ENCODE results near the gene GRIA3. TPM values are rescaled to one million over a fixed set of nuclear protein-coding genes. Genes with fewer than 3 reads are reported as not detected.

GRIA3 gene
- total RNA-seq, 1 donor from 2014 or later = 4.4 TPM

- Histone ChIP-seq H3K9me3 (no peaks in the 10 kb centered on the region), H3K4me1 (no peaks in the 10 kb centered on the region), H3K27ac (no peak overlapping the region), H3K27me3 (no peaks in the 10 kb centered on the region), H3K36me3 (no peaks in the 10 kb centered on the region), H3K4me3 (no peak overlapping the region)
- no peak for TF ChIP-seq CTCF (IDR thresholded peaks at IDR 0.05)
- no peak for TF ChIP-seq POLR2AphosphoS5 (IDR thresholded peaks at IDR 0.05; ENCODE audit: insufficient read depth in 1 of 2, low read depth in 1 of 2)
- TF ChIP-seq POLR2A (IDR thresholded peaks at IDR 0.05) = no peak
- DNase-seq (ENCODE audit: extremely low spot score in 2 of 2) = no peak
- intact Hi-C loops (cut with DNase I) = no loop called here
Measured at GRCh38 chrX:123339221-123339905, 155.3 kb downstream of the GRIA3 start.

GRCh38 chrX:123340696-123341095 is 156.6 kb downstream of the GRIA3 start:
- no peak overlapping the region for H3K4me3 ChIP-seq
- no peak for DNase-seq (ENCODE audit: extremely low spot score in 2 of 2)
- intact Hi-C loops (cut with DNase I) = no loop called here
- H3K4me1 ChIP-seq = no peaks in the 10 kb centered on the region
- TF ChIP-seq POLR2A (IDR thresholded peaks at IDR 0.05) = no peak
- no peak for TF ChIP-seq POLR2AphosphoS5 (IDR thresholded peaks at IDR 0.05; ENCODE audit: insufficient read depth in 1 of 2, low read depth in 1 of 2)
- no peak for TF ChIP-seq CTCF (IDR thresholded peaks at IDR 0.05)
- H3K27ac ChIP-seq = no peak overlapping the region
- no peaks in the 10 kb centered on the region for H3K36me3 ChIP-seq
- H3K9me3 ChIP-seq = no peaks in the 10 kb centered on the region
- no peaks in the 10 kb centered on the region for H3K27me3 ChIP-seq

- Histone ChIP-seq H3K36me3 (no peaks in the 10 kb centered on the region), H3K27ac (no peak overlapping the region), H3K9me3 (no peaks in the 10 kb centered on the region), H3K4me3 (no peak overlapping the region), H3K27me3 (no peaks in the 10 kb centered on the region), H3K4me1 (no peaks in the 10 kb centered on the region)
- TF ChIP-seq POLR2AphosphoS5 (IDR thresholded peaks at IDR 0.05; ENCODE audit: insufficient read depth in 1 of 2, low read depth in 1 of 2) = no peak
- TF ChIP-seq POLR2A (IDR thresholded peaks at IDR 0.05) = no peak
- TF ChIP-seq CTCF (IDR thresholded peaks at IDR 0.05) = no peak
- intact Hi-C loops (cut with DNase I) = no loop called here
- no peak for DNase-seq (ENCODE audit: extremely low spot score in 2 of 2)
Measured at GRCh38 chrX:123348468-123348867, 164.4 kb downstream of the GRIA3 start.

GRCh38 chrX:123350226-123350625 is 166.1 kb downstream of the GRIA3 start:
- Histone ChIP-seq H3K27ac (no peak overlapping the region), H3K4me3 (no peak overlapping the region), H3K9me3 (no peaks in the 10 kb centered on the region), H3K4me1 (no peaks in the 10 kb centered on the region), H3K27me3 (no peaks in the 10 kb centered on the region), H3K36me3 (no peaks in the 10 kb centered on the region)
- intact Hi-C loops (cut with DNase I) = no loop called here
- TF ChIP-seq POLR2A (IDR thresholded peaks at IDR 0.05) (no peak), POLR2AphosphoS5 (IDR thresholded peaks at IDR 0.05; ENCODE audit: insufficient read depth in 1 of 2, low read depth in 1 of 2) (no peak)
- DNase-seq (ENCODE audit: extremely low spot score in 2 of 2) = no peak

GRCh38 chrX:123357941-123358340 is 173.9 kb downstream of the GRIA3 start:
- Histone ChIP-seq H3K4me3 (no peak overlapping the region), H3K9me3 (no peaks in the 10 kb centered on the region), H3K27me3 (no peaks in the 10 kb centered on the region), H3K36me3 (no peaks in the 10 kb centered on the region), H3K4me1 (no peaks in the 10 kb centered on the region), H3K27ac (no peak overlapping the region)
- DNase-seq (ENCODE audit: extremely low spot score in 2 of 2) = no peak
- TF ChIP-seq POLR2A (IDR thresholded peaks at IDR 0.05) (no peak), CTCF (IDR thresholded peaks at IDR 0.05) (no peak), POLR2AphosphoS5 (IDR thresholded peaks at IDR 0.05; ENCODE audit: insufficient read depth in 1 of 2, low read depth in 1 of 2) (no peak)
- intact Hi-C loops (cut with DNase I) = no loop called here
